Activated gamma-delta T cell treated with anti-CD3 and anti-CD28 coated beads, Interleukin-2, amount 50 U/mL, for 16 hours (primary cell): ENCODE data around the gene OR4C16.

ENCODE experiments used
- DNase-seq: peaks from one replicate; pipeline ENCODE4 v3.0.0-alpha.2; 2020; ENCODE audit warnings: low read depth

OR4C16 gene, protein sequence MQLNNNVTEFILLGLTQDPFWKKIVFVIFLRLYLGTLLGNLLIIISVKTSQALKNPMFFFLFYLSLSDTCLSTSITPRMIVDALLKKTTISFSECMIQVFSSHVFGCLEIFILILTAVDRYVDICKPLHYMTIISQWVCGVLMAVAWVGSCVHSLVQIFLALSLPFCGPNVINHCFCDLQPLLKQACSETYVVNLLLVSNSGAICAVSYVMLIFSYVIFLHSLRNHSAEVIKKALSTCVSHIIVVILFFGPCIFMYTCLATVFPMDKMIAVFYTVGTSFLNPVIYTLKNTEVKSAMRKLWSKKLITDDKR

GRCh38 chr11:55571828-55572227 lies at the start of gene OR4C16:
Gene OR4C16 (plus strand): TSS chr11:55572128. CDS start chr11:55572128, 0 bp downstream.
- no peak for DNase-seq

- no peak for DNase-seq
Measured at GRCh38 chr11:55554169-55554568, 17.8 kb upstream of the OR4C16 start, which contains the start of gene OR4C15. Gene OR4C15 (plus strand): TSS chr11:55554469. CDS start chr11:55554469, 0 bp downstream.

GRCh38 chr11:55572548-55572947 lies 620 bp downstream of the OR4C16 start:
- DNase-seq, result no peak

DNA sequence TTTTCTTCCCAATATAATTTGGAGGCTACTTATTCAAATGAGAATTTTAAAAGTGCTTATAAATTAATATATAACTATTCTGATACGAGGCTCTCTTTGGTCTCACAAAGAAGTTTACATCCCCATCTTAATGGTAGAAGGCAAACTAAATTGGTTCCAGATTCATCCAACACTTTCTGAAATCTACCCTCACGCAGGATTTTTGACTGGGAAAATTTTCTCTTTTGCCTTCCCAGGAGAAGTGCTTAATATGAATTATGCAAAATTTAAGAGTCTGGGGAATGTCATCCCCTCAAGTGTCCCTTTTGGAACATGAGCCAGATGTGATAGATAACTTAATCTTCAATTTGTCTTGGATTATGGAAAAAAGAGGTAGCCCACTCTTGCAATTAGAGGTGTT lies 35.6 kb downstream of the OR4C16 start, which contains the start of gene OR4C11:
TSS of gene OR4C11 (minus strand) at position 101 of the 400 bp plus-strand sequence. CDS start 3,272 bp downstream, outside the sequence.
- DNase-seq, result no peak
